ENCODE measurements around the gene MAGI3.

Gene MAGI3

GRCh38 chr1:113657556-113658063 is 267.3 kb downstream of the MAGI3 start:
- no peak for DNase-seq (ENCODE audit: low read depth)

- no peak for DNase-seq (ENCODE audit: low read depth)
Observed at GRCh38 chr1:113659035-113659434, 268.7 kb downstream of the MAGI3 start.

DNA sequence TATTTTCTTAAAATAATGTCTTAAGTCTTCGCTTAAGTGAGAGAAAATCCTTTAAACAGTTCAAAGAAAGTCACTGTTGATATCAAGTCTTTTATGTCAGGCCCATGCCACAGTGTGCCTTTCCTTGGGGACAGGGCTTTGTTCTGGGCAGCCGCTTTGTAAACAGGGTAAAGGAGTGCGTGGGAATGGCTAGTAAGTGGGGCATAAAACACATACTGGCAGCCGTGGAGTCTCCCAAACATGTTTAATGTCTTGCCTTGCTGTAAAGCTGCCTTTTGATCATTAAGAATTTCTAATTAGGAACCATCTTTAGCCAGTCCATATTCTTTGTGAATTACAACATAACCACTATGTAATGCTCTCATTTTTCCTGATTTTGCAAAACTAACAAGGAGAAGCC is 269.2 kb downstream of the MAGI3 start:
- DNase-seq (ENCODE audit: low read depth) = no peak

DNA sequence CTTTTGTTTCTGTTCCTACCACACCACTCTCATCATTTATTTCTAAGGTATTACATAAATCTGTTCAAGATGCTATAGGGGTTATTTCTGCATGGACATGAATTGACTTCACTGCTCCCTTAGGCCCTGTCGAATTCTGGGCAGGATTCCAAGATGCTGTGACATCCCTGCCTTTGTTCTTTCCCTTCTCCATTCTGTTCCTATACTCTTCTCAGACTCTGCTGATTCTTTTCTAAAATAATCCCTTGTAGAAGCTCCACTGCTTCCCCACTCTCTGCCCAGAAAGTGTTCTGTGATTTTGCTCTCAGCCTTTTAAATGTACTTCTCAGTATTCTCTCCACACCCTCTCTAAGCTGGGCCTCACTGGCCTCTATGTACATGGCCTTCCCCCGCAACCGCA is 269.8 kb downstream of the MAGI3 start:
- no peak for DNase-seq (ENCODE audit: low read depth)

DNA sequence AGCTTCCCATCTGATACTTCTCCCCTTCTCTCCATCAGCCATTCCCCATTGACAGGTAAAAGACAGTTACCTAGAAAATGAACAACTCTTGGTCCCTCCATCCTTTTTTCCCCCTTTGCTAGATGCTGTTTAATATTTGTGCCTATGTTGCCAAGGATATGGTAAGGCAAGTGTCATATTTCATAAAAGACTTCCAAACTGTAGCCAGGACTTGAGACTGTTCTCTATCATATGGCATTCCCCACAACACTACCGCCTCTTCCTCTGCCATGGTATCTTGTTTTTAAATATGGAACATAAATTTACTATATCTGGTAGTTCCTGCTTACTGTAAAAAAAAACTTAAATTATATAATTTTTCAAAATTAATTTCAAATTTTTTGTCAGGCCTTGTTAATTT is 271.8 kb downstream of the MAGI3 start:
- no peak for DNase-seq (ENCODE audit: low read depth)

GRCh38 chr1:113663165-113663951 is 273.0 kb downstream of the MAGI3 start:
- DNase-seq (ENCODE audit: low read depth) = peak; percentile 73

DNA sequence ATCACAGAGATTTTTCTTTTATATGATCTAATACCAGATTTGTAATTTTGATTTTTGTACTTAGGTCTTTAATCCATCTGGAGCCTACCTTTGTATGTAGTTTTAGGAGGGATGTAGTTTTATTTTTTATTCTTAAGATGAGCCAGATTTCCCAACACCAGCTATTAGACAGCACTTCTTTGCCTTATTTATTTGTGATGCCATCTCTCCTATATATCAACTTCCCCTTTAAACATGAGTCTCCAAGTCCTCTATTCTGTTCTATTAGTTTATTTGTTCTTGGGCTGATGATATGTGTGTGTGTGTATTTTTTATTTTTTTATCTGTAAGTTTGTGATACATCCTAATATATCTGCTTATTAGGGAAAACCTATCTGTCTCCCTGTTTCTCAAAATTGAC is 274.8 kb downstream of the MAGI3 start:
- no peak for DNase-seq (ENCODE audit: low read depth)

- DNase-seq (ENCODE audit: low read depth) = no peak
Observed at GRCh38 chr1:113666126-113666525, 275.8 kb downstream of the MAGI3 start.

DNA sequence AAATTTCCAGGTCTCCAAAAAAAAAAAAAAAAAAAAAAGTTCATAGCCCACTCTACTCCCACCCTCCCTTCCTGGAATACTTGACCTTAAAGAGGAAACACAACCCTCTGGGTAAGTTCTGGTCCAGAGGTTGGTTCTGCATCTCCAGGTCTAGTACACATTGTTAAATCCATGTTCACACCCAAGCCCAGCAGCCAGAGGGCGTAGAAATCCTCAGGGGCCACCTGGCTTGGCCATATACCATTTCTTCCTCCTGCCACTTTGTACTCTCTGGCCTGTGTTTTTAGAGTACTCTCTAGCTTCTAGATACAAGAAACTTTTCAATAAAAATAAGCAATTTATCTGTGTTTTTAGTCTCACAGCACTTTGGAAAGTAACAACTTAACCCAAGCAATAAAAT is 279.7 kb downstream of the MAGI3 start:
- no peak for DNase-seq (ENCODE audit: low read depth)

DNA sequence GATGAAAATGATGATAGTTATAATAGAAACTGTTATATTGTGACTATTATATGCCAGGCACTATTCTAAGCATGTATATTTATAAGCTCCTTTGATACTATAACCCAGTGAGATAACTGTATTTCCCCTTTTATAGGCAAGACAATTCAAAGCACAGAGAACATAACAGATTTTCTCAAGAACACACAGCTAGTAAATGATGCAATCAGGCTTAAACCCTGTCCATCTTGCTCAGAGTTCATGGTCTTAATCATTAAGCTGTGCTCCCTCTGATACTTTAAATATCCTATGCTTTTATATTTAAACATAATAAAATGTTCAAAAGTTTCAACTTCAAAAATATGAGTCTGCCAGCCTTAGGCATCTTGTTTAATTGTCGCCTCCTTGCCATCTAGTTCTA is 280.3 kb downstream of the MAGI3 start:
- DNase-seq (ENCODE audit: low read depth) = no peak

- no peak for DNase-seq (ENCODE audit: low read depth)
Observed at GRCh38 chr1:113672491-113672890, 282.2 kb downstream of the MAGI3 start.

- DNase-seq (ENCODE audit: low read depth) = peak; percentile 16
Observed at GRCh38 chr1:113674591-113674990, 284.3 kb downstream of the MAGI3 start.

DNA sequence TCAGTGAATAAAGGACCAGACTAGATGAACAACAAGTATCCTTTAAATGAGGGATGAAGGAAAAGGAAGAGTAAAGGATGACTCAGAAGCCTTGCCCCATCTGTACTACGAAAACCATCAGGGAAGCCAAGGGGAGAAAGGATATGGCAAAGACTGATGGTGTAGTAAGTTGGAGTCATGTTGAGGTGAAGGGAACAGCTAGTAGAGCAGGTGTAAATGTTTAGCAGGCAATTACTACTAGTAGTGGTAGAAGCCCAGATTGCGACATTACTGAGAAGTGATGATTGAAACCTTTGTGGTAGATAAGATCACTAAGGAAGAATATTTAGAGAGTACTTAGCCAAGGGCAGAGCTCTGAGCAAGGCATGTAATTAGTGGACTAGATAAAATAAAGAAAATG is 285.0 kb downstream of the MAGI3 start:
- peak; percentile 24 for DNase-seq (ENCODE audit: low read depth)

DNA sequence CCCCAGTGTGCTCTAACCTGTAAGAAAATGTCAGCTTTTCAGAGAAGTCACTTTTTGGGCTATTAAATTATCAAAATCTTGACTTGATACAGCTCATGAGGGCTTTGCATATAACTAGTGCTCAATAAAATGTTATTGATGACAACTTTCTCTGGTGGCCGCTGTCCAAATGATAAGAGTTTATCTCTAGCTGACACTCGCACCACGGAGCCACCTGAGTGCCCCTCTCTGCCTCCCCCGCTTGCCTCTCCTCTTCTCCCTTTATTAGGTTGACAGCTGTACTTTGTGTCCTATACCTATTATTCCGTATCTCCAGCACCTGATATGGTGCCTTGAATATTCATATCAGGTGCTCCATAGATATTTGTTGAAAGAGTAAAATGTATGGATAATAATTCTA is 286.2 kb downstream of the MAGI3 start:
- no peak for DNase-seq (ENCODE audit: low read depth)

- peak; percentile 71 for DNase-seq (ENCODE audit: low read depth)
Observed at GRCh38 chr1:113677250-113678158, 287.2 kb downstream of the MAGI3 start.

- no peak for DNase-seq (ENCODE audit: low read depth)
Observed at GRCh38 chr1:113678159-113678469, 287.8 kb downstream of the MAGI3 start.

DNA sequence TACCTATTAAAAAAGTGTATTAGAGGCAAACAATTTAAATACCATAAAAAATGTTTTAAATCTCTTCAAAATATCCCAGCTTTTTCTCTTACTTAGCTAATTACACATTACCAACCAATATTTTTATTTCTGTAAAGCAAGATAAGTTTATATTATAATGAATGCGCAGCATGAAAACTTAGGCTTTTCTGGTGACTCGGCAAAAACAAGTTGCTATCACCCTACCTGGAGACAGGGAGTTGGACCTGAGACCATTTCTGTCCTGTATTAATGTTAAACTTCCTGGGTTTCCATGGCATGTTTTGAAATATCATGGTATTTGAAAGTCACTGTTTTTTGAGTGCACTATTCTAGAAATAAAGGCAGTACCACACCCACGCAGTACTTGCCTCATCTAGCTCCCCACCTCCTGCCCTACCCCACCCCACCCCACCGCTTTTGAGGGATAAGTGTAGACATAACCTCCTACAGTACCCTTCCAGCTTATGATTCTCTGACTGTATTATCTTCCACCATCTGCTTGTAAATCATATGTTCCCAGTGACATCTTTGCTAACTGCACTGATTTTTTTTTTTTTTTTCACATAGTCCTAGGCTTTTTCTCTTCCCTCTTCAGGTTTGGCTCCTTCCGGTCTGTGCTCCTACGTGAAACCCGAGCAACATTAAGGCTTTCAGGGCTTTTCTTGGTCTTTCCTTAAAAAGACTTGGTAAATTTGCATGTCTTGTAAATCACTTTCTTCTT is 291.5 kb downstream of the MAGI3 start:
- DNase-seq (ENCODE audit: low read depth) = no peak

DNA sequence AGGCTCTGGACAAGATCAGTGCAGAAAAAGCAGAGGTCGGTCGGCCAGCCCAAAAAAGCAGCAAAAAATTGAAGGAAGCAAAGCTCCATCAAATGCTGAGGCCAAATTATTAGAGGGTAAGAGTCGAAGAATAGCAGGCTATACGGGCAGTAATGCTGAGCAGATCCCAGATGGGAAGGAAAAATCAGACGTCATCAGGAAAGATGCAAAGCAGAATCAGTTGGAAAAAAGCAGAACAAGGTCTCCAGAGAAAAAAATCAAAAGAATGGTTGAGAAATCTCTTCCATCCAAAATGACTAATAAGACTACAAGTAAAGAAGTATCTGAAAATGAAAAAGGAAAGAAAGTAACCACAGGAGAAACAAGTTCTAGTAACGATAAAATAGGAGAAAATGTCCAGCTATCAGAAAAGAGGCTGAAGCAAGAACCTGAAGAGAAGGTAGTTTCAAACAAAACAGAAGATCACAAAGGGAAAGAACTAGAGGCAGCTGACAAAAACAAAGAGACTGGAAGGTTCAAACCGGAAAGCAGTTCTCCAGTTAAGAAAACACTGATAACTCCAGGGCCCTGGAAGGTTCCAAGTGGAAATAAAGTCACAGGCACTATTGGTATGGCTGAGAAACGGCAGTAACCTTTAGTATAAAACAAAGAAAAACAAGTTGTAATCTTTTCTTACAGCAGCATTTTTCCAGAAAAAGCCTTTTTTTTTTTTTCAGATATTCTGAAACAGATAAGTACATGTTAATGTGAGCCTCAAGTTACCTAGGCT is 293.3 kb downstream of the MAGI3 start:
- no peak for DNase-seq (ENCODE audit: low read depth)

GRCh38 chr1:113684153-113684541 is 293.8 kb downstream of the MAGI3 start:
- no peak for DNase-seq (ENCODE audit: low read depth)

- no peak for DNase-seq (ENCODE audit: low read depth)
Observed at GRCh38 chr1:113686891-113687618, 296.7 kb downstream of the MAGI3 start.

- no peak for DNase-seq (ENCODE audit: low read depth)
Observed at GRCh38 chr1:113691184-113691583, 300.9 kb downstream of the MAGI3 start.
